Stimulated activated CD4-positive, alpha-beta T cell treated with anti-CD3 and anti-CD28 coated beads, Interleukin-1b, Interleukin-23, amount 100 ng/mL, for 1 hour (primary cell): ENCODE measurements around the gene TET2.
"Not testable (repeated sequence)": the region's sequence is repeated elsewhere in the genome, so short reads cannot be mapped to it uniquely, and the experiment has no call there.

Source experiments
- DNase-seq, 2 donors: peaks; one replicate each; pipeline ENCODE4 v3.0.0-alpha.2; 2020; ENCODE audit warnings: low read depth in 2 of 2

Gene TET2

DNA sequence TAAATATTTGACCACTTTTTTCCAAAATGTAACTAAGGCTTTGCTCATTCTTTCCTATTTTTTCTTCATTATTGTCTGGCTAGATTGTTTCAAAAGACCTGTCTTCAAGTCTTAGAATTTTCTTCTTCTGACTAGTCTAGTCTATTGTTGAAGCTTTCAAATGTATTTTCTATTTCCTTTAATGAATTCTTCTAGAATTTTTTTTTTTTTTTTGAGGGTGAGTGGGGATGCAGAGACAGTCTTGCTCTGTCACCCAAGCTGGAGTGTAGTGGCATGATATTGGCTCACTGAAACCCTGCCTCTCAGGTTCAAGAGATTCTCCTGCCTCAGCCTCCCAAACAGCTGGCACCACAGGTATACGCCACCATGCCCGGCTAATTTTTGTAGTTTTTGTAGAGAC lies 141.4 kb downstream of the TET2 start:
- DNase-seq: no peak

DNA sequence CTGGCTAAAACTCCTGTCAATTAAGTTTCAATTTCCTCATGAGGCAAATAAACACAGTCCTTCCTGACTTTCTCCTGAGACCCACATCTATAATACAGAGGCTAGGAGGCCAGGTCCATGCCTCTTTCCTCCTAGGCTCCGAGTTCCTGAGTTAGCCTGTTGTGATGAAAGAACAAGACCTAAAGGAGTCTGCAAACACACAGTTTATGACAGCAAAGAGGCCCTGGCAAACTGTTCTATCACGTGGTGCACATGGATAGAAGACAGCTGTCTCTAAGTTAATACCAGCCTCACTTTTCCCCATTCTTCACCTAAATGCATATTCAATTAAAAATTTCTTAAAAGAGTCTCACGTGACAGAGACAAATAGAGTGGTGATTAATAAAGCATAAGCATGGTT lies 145.2 kb downstream of the TET2 start:
- DNase-seq: no peak

DNA sequence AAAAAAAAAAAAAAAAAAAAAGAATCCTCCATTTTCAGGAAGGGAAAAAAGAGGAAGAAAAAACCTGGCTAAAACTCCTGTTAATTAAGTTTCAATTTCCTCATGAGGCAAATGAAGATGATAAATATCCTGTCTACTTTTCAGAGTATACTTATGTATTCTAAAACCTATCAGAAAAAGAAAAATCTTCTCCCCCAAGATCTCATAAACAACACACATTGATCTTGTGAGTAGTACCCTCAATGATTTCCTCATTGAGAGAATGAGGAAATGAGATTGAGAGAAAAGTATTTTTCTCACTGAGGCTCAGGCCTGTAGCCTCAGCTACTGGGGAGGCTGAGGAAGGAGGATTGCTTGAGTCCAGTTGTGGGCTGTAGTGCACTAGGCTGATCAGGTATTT lies 146.7 kb downstream of the TET2 start:
- no peak for DNase-seq

DNA sequence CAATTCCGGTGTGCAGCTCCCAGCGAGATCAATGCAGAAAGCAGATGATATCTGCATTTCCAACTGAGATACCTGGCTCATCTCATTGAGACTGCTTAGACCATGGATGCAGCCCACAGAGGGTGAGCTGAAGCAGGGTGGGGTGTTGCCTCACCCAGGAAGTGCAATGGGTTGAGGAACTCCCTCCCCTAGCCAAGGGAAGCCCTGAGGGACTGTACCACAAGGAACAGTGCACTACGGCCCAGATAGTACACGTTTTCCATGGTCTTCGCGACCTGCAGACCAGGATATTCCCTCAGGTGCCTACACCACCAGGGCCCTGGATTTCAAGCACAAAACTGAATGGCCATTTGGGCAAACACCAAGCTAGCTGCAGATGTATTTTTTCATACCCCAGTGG lies 150.0 kb downstream of the TET2 start:
- DNase-seq: no peak

DNA sequence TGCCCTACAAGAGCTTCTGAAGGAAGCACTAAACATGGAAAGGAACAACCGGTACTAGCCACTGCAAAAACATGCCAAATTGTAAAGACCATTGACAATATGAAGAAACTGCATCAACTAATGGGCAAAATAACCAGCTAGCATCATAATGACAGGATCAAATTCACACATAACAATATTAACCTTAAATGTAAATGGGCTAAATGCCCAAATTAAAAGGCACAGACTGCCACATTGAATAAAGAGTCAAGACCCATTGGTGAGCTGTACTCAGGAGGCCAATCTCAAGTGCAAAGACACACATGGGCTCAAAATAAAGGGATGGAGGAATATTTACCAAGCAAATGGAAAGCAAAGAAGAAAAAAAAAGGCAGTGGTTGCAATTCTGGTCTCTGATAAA lies 152.4 kb downstream of the TET2 start:
- not testable (repeated sequence) for DNase-seq

DNA sequence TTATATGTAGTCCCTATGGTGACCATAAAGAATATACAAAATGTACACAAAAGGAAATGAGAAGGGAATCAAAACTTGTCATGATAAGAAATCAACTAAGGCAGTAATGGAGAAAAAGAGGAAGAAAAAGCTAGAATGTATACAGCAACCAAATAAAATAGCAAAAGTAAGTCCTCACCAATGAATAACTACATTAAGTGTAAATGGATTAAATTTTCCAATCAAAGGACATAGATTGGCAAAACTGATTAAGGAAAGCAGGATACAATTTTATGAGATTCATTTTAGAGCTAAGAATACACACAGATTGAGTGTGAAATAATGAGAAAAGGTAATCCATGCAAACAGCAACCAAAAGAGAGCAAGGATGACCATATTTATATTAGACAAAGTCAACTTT lies 157.4 kb downstream of the TET2 start:
- no peak for DNase-seq

DNA sequence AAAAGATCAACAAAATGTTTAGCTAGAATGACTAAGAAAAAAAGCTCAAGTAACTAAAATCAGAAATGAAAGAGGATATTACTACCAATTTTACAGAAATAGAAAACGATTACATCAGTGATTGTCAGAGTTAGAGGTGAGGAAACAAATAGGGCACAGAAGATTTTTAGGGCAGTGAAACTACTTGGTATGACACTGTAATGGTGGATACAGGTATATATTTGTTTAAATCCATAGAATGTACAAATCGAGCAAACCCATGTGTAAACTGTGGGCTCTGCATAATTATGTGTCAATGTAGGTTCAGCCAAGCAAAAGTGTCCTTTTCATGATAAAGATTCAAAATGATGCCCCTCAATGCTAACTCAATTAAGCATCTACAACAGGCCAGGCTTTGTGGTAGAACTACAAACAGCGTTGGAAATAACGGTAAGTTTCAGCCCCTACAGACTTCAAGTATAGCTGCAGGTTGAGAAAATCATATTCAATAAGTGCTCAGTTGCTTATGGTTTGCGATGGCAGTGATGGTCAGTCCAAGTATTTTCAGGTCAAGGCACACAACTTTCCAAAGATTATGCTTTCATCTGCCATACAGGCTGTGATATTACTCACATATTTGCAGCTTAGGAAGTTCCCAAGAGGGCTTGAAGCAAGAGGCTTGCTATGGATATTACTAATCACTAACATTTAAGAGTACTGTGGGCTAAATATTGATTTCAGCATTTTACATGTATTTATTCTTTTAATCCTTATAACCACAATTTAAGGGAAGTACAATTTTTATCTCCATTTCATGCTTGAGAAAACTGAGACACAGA lies 158.6 kb downstream of the TET2 start:
- no peak for DNase-seq

DNA sequence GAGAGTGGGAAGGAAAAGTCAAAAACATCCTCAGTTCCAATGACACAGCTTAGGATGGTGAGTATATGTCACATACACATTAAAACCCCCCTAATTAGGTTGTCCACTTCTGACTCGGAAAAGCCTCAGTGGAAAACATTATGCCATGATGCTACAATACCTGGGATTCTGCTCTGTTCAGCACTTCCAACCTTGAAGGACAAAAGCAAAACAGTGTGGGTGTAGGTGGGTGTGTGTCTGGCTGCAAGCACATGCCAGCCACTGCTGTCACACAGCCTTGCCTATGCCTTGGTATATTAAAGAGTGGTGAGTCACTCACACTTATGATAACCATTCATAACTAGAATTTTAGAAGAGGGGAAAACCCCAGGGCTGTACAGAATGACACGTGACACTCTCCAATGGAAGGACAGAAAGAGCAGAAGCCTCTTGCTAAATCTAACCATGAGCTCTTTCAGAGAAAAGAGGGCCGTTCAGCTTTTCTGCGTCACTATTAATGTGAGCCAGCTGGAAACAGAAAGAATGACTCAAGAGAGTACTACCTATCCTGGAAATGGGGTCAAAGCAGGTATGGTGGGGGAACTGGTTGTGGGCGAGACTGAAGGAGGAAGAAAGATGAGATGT lies 159.6 kb downstream of the TET2 start:
- DNase-seq: peak in 1 of 2 donors; percentile 19

DNA sequence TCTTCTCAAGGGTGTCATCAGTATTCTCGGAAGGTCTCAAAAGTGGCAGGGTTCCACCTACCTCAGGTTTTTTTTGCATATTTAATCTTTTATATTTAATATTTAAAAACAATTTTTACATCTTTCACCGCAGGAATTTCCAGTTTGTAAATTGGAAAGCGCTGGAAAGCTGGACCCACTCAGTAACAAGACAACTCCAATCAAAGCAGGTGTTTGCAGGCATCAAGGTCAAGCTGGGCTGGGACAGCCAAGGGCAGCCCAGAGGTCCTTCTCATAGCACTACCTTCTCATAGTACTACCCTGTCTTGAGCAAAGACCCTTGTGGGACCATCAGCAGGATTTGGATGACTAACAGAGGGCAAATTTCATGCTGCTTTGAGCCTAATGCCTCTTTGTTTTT lies 160.1 kb downstream of the TET2 start:
- DNase-seq: no peak

DNA sequence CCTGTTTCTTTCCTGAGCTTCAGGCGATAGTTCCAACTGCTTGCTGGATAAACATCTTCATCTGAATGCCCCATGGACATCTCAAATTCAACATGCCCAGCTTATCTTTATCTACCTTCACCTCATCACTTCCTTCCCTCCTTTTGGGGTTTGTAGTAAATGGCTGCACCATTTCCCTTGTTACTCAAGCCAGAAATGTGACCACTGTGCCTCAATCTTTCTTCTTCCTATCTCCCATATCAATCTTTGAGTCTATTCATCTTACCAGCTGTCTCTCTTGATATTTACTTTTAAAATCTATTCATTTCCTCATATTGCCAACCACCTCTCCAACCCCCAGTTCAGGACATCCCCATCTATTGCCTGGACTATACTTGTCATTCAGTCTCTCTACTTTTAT lies 171.8 kb downstream of the TET2 start:
- no peak for DNase-seq

DNA sequence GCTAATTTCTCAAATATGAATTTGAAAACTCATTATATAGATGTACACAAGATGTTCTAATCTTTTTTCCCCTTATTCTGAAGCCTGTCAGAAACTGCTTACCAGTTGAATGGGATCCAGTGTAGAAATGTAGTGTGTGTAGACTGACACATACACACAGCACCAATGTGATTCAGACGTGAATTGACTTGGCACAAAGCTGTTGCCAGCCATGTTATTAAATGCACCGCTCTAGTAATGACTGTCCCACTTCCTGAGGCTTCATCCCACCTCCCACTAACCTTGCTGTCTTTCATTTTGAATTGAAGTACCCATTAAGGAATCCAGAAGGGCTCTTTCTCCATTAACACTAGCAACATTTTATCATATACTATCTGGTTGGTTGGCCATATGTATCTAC lies 180.5 kb downstream of the TET2 start:
- no peak for DNase-seq

DNA sequence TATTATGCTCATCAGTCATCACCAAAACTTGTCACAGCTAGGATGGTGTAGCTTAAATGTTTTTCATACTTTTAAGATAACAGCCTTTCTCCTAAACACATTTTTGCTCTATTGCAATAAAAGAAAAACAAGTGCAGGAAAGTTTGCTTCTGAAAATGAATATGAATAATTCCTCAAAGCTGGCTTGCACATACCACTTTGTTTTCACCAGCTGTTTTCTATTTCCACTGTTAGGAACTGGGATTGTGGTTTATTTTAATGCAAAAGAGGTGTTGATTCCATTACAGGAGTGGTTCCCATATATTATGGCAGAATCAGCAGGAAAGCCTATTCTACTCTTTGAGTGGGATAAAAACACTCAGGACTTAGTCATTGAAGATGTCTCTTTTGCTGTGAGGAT lies 181.3 kb downstream of the TET2 start:
- DNase-seq: no peak

DNA sequence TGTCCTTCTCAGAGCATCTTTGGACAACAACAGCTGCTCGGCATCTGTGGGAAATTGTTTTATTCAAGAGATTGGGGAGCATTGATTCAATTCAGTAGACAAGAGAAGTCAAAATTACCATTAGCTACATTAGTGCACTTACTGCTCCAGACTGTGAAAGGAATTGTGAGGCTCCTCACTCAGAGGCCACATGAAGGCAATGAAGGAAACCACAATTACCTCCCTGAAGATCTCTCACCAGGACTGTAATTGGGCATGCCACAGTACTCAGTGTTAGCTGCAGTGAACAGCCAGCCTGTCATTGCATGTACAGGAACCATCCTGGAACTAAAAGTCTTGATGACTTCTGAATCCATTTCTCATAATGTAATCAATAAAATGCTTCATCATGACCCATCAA lies 182.4 kb downstream of the TET2 start:
- no peak for DNase-seq
